Chondrocyte (in vitro differentiated cells): ENCODE measurements around the gene FAM240B. TPM values are rescaled to one million over a fixed set of nuclear protein-coding genes. Genes with fewer than 3 reads are reported as not detected.
A peak's percentile ranks its signal among the peaks of the same experiment; 100 is the strongest.

Experiments used
- DNase-seq: peaks from one replicate; pipeline ENCODE4 v3.0.0; 2021; ENCODE audit warnings: mixed read lengths, low spot score
- H3K27ac Mint-ChIP-seq: one replicate; pipeline ENCODE4 v1.8.0; 2021; ENCODE audit warnings: mild to moderate bottlenecking, moderate library complexity, mixed read lengths; ENCODE audit not compliant: unreplicated experiment
- H3K27me3 Mint-ChIP-seq: 2 replicates; pipeline ENCODE4 v1.8.0; 2021; ENCODE audit warnings: low read depth, mixed read lengths
- H3K36me3 Mint-ChIP-seq: 2 replicates; pipeline ENCODE4 v1.8.0; 2021; ENCODE audit warnings: low read depth, mixed read lengths
- H3K4me1 Mint-ChIP-seq: 2 replicates; pipeline ENCODE4 v1.8.0; 2021; ENCODE audit warnings: low read depth, mild to moderate bottlenecking, mixed read lengths
- H3K4me3 Mint-ChIP-seq: one replicate; pipeline ENCODE4 v1.8.0; 2021; ENCODE audit warnings: mild to moderate bottlenecking, moderate library complexity, mixed read lengths; ENCODE audit not compliant: unreplicated experiment
- H3K9me3 Mint-ChIP-seq: 2 replicates; pipeline ENCODE4 v1.8.0; 2021; ENCODE audit warnings: low read depth, mixed read lengths
- CTCF ChIP-seq: fragments of 200-600 bp; sonication (generic); IDR thresholded peaks from 2 replicates; pipeline ENCODE4 v1.5.0; 2021; ENCODE audit warnings: antibody characterized with exemption, mild to moderate bottlenecking, moderate library complexity
- total RNA-seq: library from RNA; stranded (reverse); gene quantifications from 3 replicates; pipeline ENCODE4 v1.2.1, GENCODE V29; 2021

Gene FAM240B
- total RNA-seq, 1 donor from 2014 or later, result not detected

DNA sequence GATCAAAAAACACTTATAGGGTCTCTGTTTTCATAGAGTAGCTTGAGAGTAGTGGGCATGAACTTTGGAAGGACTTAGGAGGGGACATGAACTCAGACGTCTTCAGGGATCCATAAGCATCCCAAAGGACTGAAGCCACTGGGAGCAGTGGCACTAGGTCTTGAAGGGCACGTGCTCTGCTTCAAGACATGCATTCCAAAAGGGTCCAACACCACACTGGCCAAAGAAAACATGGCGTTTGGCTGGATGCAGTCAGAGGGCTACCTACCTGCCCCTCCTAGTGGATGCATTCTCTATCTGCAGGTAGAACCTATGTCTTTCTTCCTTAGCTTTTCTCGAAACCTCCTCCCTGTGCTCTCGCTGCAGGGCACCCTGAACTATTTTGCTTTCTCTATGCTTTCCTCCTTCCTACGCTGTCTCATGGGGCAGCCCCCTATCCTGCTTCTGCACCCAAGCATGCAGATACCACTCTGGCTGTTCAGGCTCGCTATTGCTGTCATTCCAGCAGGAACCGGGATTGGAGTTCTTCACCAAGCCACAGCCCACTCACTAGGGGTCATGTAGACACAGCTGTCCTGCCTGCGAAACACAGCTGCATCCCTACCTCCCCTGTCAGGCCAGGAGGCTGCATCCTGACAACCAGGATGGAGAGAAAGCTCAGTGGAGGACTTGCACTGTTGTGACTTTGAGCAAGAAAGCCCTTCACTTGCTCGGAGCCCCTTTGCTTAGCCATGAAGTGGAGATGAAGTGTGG, 11.9 kb downstream of the FAM240B start:
- TF ChIP-seq CTCF, result peak; percentile 54
- Mint-ChIP-seq H3K36me3 (no peaks in the 10 kb centered on the region), H3K27me3 (peaks cover 10% of the 10 kb centered on the region), H3K4me1 (no peaks in the 10 kb centered on the region), H3K27ac (no peak overlapping the region), H3K4me3 (no peak overlapping the region), H3K9me3 (no peaks in the 10 kb centered on the region)
- no peak for DNase-seq

- Mint-ChIP-seq H3K4me1 (no peaks in the 10 kb centered on the region), H3K9me3 (no peaks in the 10 kb centered on the region), H3K27ac (no peak overlapping the region), H3K36me3 (no peaks in the 10 kb centered on the region), H3K4me3 (no peak overlapping the region), H3K27me3 (peaks cover 6% of the 10 kb centered on the region)
- no peak for TF ChIP-seq CTCF
- no peak for DNase-seq
These were observed 13.4 kb downstream of the FAM240B start for GRCh38 chr9:38706493-38706892.

DNA sequence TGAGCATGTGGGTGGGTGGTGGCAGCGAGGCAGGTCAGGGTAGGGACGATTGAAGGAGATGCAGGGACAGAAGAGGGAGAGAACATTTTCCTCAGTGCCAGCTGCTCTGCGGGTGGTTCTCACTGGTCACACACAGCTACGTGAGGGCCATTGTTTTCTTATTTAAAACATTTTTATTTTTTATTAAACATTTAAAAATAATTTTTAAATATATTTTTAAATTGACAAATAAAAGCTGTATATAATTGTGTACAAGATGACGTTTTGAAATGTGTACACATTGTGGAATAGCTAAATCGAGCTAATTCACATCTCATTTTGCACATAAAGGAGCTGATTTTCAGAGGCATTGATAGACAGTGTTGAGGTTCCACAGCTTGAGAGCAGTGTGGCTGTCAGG, 14.0 kb downstream of the FAM240B start:
- Mint-ChIP-seq H3K36me3 (peaks cover under 1% of the 10 kb centered on the region), H3K27me3 (peaks cover 6% of the 10 kb centered on the region), H3K4me1 (peaks cover 1% of the 10 kb centered on the region), H3K4me3 (no peak overlapping the region), H3K27ac (no peak overlapping the region), H3K9me3 (no peaks in the 10 kb centered on the region)
- no peak for DNase-seq
- no peak for TF ChIP-seq CTCF

- no peaks in the 10 kb centered on the region for H3K27me3 Mint-ChIP-seq
- peak; percentile 14 for TF ChIP-seq CTCF
- H3K4me3 Mint-ChIP-seq, result no peak overlapping the region
- H3K4me1 Mint-ChIP-seq, result peaks cover 9% of the 10 kb centered on the region
- peaks cover 2% of the 10 kb centered on the region for H3K36me3 Mint-ChIP-seq
- peak overlapping the region; percentile 8 for H3K27ac Mint-ChIP-seq
- DNase-seq, result no peak
- H3K9me3 Mint-ChIP-seq, result no peaks in the 10 kb centered on the region
These were observed 19.2 kb downstream of the FAM240B start for GRCh38 chr9:38700695-38701094.

DNA sequence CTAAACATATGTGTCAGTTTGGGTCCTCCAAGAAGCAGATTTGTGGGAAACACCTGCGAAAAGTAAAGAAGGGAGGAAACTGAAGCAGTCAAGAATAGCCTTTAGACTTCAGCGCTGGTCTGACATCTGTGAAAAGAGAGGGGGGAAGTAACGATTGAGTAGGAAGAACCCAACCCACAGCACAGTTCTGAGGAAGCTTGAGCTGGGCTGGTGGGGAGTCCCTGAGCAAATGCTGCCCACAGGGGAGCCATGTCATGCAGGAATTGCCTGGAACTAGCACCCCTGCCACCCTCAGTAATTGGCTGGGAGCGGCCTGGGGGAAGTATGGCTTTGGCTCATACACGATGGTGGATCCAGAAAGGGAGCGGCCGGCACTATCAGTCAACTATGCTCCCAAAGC, 20.6 kb downstream of the FAM240B start:
- TF ChIP-seq CTCF, result no peak
- H3K4me3 Mint-ChIP-seq, result no peak overlapping the region
- H3K9me3 Mint-ChIP-seq, result no peaks in the 10 kb centered on the region
- no peak for DNase-seq
- peaks cover 9% of the 10 kb centered on the region for H3K4me1 Mint-ChIP-seq
- H3K27ac Mint-ChIP-seq, result no peak overlapping the region
- peaks cover 2% of the 10 kb centered on the region for H3K36me3 Mint-ChIP-seq
- no peaks in the 10 kb centered on the region for H3K27me3 Mint-ChIP-seq
